D341Med (cell line): Measurements from ENCODE around the gene MYRF.

Experiments used
- DNase-seq: peaks from one replicate; pipeline ENCODE4 v3.0.0; 2012; ENCODE audit warnings: low spot score

MYRF gene

GRCh38 chr11:61739413-61739812 lies 13.0 kb upstream of the MYRF start:
- DNase-seq: no peak

GRCh38 chr11:61739966-61740365 lies 12.5 kb upstream of the MYRF start:
- no peak for DNase-seq

- no peak for DNase-seq
These were observed 10.0 kb upstream of the MYRF start for GRCh38 chr11:61742391-61742790.

GRCh38 chr11:61743486-61744095 lies 8.8 kb upstream of the MYRF start:
- no peak for DNase-seq

GRCh38 chr11:61744181-61744580 lies 8.3 kb upstream of the MYRF start:
- DNase-seq: no peak

DNA sequence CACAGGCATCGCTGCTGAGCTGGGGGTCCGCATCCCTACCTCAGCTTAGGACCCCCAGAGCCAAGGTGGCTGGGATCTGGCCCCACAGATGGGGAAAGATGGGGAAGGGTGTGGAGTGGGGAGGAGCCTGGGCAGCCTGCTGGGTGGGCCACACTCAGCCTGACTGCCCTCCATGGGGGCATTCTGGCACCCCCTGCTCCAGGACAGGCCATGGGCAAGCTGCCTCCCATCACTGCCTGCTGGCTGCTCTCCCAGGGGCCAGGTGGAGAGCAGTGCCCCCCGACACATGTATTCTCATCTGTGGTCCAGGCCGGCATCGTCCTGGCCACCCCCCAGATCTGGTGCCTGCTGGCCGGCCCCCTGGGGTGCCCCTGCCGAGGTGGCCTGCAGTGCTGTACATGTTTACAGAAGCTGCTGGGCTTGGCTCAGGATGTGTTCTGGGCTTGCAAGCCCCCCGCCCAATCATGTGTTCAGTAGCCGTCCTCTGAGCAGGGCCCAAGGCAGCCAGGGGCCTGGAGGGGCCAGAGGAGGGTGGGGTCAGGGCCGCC lies 7.8 kb upstream of the MYRF start:
- no peak for DNase-seq

DNA sequence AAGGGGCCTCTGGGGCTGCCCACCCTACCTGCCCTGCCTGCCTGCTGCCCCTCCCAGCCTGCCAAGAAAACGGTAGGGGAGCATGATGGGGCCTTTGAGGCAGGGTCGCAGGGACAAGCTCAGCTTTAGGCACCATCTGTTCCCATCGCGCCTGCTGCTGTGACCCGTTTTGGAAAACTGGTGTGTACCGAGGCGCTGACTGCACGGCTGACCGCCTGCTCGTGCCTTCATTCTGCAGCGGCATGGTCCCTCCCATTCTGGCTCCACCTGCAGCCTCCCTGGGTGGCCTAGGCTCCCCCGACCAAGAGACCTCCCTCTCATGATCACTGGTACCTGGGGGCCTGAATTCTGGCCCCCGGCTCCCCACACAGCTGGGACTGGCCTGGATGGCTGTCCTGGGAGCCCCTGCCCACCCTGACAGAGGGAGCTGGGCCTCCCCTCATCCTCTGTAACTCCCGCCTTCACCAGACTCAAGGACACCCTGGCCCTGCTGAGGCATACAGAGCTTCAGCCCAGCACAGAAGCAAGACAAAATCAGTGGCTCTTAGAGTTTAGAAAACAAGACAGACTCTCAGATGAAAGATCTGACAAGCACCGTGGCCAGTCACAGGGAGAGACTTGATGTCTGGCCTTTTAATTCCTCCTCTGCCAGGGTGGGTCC lies 6.5 kb upstream of the MYRF start:
- no peak for DNase-seq

DNA sequence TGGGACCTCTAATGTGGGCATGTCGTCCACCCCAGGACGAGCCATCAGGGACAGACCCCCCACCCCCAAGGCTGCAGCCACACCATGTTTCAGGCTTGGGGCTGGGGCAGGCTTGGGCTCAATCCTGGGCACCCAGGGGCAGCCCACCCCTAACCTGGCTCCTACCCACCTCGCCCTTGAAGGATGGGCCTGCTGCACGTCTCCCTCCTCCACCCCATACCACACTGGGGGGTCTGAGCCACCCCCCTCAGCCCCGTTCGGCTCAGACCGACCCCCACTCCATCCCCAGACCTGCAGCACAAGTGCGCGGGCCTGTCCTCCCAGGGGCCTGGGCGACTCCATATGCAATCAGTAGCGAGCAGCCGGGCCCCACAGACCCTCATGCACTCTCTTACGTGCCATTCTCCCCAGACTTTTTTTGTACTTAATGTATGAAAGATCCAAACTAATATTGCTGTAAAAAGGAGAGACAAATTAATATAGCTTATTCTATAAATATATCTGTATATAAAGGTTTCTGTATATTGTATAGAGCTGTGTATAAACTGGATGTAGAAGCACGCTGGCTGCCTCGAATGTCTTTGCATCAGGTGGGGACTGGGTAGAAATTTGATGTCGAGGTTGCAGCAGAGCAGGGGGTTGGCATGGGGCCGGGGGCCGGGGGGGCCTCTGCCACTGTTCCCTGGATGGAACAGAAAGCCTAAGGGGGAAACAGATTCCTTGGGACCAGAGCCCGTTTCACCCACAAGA lies 5.8 kb upstream of the MYRF start:
- DNase-seq: no peak

GRCh38 chr11:61747192-61747966 lies 5.1 kb upstream of the MYRF start:
- DNase-seq: peak; percentile 87

DNA sequence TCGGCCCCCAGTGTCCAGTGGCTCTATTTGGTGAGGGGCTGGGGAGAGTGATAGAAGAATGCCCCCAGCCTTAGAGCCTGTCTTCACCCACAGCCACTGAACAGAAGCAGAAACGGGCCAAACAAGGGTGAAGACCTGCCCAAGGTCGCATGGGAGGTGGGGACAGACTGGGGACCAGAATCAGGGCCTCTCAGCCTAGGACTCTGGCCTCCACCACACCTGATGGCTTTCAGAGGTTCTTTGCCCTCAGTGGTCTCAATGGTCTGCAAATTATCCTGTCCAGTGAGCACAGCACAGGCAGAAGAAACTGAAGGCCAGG lies 4.5 kb upstream of the MYRF start:
- DNase-seq: no peak

- no peak for DNase-seq
These were observed 2.7 kb upstream of the MYRF start for GRCh38 chr11:61749591-61750217.

GRCh38 chr11:61750631-61751273 lies 1.7 kb upstream of the MYRF start:
- DNase-seq: no peak

GRCh38 chr11:61751384-61751783 lies 1.1 kb upstream of the MYRF start:
- DNase-seq: no peak

GRCh38 chr11:61752925-61753521 lies 587 bp downstream of the MYRF start:
- no peak for DNase-seq

DNA sequence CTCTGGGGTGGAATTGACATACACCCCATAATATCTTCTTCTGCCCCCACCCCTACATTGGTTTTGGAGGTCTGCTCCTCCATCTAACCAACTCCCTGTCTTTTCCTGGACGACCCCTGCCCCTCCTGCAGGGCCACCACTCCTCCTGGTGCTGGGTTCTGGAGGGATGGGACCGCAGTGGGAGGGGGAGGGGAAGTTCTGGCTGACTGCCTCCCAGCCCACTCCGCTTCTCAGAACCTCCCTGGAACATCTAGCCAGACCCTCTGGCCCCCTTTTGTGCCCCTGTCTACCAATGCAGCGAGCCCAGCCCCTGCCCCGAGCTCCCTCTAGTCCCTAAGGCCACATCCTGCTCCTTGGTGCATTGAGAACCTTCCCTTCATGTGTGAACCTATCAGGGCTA lies 1.2 kb downstream of the MYRF start:
- no peak for DNase-seq

- no peak for DNase-seq
These were observed 2.4 kb downstream of the MYRF start for GRCh38 chr11:61754534-61755482.

- no peak for DNase-seq
These were observed 3.7 kb downstream of the MYRF start for GRCh38 chr11:61756147-61756451.

DNA sequence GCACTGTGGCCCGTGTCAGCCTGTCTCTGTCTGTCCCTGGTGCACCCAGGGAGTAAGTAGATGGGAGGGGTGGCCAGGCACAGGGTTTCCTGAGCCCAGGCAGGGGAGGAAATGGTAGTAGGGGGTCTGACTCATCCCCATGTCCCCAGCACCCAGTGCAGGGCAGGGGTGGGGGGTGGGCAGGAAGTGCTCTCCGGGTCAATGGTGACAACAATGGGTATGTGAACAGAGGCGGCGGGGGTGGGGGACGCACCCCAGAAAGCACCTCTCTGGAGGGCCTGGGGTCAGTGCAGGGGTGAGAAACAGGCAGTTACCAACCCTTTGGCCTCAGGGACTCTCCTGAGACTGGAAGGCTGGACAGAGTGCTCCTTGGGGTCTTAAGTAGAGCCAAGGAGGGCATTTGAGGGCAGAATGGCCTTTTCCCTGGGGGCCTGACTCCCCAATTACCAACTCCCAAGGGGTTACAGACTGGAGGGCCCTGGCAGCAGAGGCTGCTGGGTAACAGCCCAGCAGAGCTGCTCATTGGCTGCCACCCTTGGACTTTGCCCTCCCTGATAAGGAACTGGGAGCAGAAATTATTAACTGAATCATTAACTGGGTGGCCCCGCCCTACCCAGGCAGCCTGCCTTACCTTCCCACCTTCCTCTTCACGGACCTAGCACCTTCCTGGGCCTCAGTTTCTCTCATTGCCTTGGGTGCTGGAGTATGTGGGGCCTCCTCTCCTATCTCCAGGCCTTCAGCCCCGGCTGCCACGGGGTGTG lies 4.2 kb downstream of the MYRF start:
- DNase-seq: no peak

- DNase-seq: no peak
These were observed 4.9 kb downstream of the MYRF start for GRCh38 chr11:61757213-61757862.
